ENCODE data around the gene UBXN7. TPM values are rescaled to one million over a fixed set of nuclear protein-coding genes. Genes with fewer than 3 reads are reported as not detected.

The UBXN7 gene
- total and polyA plus RNA-seq, 2 of the 13 experiments (the other 11 are each of a cell fraction or from before 2014, with no cell fraction given) = 12.5 to 15.9 TPM

DNA sequence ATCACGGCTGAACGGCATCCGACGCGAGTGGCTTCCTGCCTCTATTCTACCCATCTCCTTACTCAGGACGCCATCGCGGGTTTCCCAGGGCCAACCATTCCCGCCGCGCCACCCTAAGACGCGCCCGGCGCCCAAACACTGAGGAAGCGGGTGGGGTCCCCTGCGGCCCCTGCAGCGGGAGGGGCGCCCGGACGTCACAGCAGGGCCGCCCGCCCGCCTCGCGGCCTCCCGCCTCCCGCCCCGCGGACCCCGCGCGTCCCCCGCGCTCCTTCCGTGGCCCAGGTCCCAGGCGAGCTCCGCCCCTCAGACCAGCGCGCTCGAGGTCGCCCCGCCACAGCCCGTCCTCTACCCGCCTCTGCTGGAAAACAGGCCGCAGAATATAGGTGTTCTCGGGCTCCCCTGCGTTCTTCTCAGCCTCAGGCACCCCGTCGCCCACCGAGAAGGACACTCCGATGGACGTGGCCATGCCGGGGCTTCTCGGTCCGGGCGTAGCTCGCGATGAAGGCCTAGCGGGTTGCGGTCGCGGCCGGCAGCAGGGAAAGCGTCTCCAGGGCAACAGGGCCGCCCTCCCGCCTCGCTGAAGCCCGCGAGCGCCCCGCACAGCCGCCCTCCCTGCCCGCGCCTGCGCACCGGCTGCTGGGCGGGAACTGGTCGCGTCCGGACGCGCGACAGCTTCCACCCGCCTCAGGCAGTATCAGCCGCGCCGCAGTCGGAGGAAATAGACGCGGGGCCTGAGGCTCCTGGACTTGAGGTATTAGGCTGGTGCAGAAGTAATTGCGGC is 114.3 kb downstream of the UBXN7 start, which contains the start of gene DYNLT2B (continued):
- TF ChIP-seq ZBTB49 (CRISPR knock-in tag; IDR thresholded peaks at IDR 0.05; ENCODE audit: borderline replicate concordance) (no peak), E2F2 (CRISPR knock-in tag; IDR thresholded peaks at IDR 0.05; ENCODE audit: borderline replicate concordance) (no peak; the same call in 1 of the 2 replicates), ZNF350 (CRISPR knock-in tag; IDR thresholded peaks at IDR 0.05; ENCODE audit: borderline replicate concordance, low read depth) (no peak), MEIS2 (CRISPR knock-in tag; IDR thresholded peaks at IDR 0.05) (no peak), ZNF782 (CRISPR knock-in tag; IDR thresholded peaks at IDR 0.05; ENCODE audit: borderline replicate concordance) (peak; percentile 21; the same call in 1 of the 2 replicates), ZNF615 (CRISPR knock-in tag; IDR thresholded peaks at IDR 0.05; ENCODE audit: borderline replicate concordance) (no peak), ZNF598 (CRISPR knock-in tag; IDR thresholded peaks at IDR 0.05; ENCODE audit: borderline replicate concordance) (peak; percentile 59), HCFC1 (IDR thresholded peaks at IDR 0.05; ENCODE audit: low read depth, low read length) (no peak), ATAD3A (CRISPR knock-in tag; IDR thresholded peaks at IDR 0.05) (no peak), ZBTB38 (CRISPR knock-in tag; IDR thresholded peaks at IDR 0.05) (peak; percentile 73; the same call in 1 of the 2 replicates), HOXA7 (CRISPR knock-in tag; IDR thresholded peaks at IDR 0.05) (no peak), SKI (IDR thresholded peaks at IDR 0.05; ENCODE audit: partially characterized antibody) (no peak), CBX5 (CRISPR knock-in tag; IDR thresholded peaks at IDR 0.05; ENCODE audit: borderline replicate concordance) (no peak)
- TF ChIP-seq, protein P1, sequence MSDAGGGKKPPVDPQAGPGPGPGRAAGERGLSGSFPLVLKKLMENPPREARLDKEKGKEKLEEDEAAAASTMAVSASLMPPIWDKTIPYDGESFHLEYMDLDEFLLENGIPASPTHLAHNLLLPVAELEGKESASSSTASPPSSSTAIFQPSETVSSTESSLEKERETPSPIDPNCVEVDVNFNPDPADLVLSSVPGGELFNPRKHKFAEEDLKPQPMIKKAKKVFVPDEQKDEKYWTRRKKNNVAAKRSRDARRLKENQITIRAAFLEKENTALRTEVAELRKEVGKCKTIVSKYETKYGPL (CRISPR knock-in tag; IDR thresholded peaks at IDR 0.05) = no peak
- TF ChIP-seq, protein P2, sequence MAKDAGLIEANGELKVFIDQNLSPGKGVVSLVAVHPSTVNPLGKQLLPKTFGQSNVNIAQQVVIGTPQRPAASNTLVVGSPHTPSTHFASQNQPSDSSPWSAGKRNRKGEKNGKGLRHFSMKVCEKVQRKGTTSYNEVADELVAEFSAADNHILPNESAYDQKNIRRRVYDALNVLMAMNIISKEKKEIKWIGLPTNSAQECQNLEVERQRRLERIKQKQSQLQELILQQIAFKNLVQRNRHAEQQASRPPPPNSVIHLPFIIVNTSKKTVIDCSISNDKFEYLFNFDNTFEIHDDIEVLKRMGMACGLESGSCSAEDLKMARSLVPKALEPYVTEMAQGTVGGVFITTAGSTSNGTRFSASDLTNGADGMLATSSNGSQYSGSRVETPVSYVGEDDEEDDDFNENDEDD (CRISPR knock-in tag; IDR thresholded peaks at IDR 0.05; ENCODE audit: borderline replicate concordance) = peak; percentile 92
- TF ChIP-seq, protein P3, sequence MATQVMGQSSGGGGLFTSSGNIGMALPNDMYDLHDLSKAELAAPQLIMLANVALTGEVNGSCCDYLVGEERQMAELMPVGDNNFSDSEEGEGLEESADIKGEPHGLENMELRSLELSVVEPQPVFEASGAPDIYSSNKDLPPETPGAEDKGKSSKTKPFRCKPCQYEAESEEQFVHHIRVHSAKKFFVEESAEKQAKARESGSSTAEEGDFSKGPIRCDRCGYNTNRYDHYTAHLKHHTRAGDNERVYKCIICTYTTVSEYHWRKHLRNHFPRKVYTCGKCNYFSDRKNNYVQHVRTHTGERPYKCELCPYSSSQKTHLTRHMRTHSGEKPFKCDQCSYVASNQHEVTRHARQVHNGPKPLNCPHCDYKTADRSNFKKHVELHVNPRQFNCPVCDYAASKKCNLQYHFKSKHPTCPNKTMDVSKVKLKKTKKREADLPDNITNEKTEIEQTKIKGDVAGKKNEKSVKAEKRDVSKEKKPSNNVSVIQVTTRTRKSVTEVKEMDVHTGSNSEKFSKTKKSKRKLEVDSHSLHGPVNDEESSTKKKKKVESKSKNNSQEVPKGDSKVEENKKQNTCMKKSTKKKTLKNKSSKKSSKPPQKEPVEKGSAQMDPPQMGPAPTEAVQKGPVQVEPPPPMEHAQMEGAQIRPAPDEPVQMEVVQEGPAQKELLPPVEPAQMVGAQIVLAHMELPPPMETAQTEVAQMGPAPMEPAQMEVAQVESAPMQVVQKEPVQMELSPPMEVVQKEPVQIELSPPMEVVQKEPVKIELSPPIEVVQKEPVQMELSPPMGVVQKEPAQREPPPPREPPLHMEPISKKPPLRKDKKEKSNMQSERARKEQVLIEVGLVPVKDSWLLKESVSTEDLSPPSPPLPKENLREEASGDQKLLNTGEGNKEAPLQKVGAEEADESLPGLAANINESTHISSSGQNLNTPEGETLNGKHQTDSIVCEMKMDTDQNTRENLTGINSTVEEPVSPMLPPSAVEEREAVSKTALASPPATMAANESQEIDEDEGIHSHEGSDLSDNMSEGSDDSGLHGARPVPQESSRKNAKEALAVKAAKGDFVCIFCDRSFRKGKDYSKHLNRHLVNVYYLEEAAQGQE (IDR thresholded peaks at IDR 0.05; ENCODE audit: borderline replicate concordance in 1 of 2, low read depth in 1 of 2, low read length in 2 of 2) = no peak
- TF ChIP-seq, protein P4, sequence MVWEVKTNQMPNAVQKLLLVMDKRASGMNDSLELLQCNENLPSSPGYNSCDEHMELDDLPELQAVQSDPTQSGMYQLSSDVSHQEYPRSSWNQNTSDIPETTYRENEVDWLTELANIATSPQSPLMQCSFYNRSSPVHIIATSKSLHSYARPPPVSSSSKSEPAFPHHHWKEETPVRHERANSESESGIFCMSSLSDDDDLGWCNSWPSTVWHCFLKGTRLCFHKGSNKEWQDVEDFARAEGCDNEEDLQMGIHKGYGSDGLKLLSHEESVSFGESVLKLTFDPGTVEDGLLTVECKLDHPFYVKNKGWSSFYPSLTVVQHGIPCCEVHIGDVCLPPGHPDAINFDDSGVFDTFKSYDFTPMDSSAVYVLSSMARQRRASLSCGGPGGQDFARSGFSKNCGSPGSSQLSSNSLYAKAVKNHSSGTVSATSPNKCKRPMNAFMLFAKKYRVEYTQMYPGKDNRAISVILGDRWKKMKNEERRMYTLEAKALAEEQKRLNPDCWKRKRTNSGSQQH (CRISPR knock-in tag; IDR thresholded peaks at IDR 0.05; ENCODE audit: low read depth) = peak; percentile 50
